GOT3 (cell line): ENCODE data around the gene KHDC4.
"Not testable (repeated sequence)": the region's sequence is repeated elsewhere in the genome, so short reads cannot be mapped to it uniquely, and the experiment has no call there.

Experiments
- DNase-seq: peaks from one replicate; lab custom pipeline; 2025; ENCODE audit warnings: mixed read lengths; lab: John Stamatoyannopoulos, UW

KHDC4 gene

DNA sequence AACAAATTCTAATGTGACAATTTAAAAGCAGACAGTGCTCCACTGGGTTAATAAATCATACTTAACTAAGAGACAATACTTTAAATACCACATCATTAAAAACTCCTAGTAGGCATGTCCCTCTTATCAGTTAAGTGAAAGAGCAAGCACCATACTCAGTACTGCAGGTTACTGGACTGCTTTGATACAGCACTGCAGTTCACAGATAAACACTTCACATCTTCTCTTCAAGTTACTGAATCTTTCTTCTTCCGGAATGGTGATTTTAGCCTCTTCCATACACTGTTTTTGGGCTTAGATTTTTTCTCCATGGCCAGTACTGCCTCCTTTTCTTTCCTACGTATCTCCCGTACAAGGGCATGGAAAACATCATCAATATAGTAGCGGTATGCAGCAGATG, 34.1 kb downstream of the KHDC4 start:
- DNase-seq, result no peak

DNA sequence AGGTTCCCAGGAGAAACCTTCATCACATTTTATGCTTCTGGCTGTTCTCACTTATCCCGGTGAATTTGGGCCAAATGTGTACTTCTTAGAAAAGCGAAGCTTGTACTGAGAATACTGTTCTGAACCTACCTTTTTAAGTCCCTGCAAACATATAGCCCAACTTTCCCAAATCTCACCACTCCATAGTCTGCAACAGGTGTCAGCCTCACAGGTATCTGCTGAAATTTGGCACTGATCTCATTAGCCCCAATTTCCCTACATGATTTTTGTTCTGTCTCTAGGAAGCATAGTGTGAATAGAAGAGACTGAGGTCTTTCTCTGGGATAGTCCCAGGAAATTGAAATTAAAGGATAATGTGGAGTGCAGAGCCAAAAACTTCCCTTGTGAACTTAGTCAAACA, 34.5 kb downstream of the KHDC4 start:
- DNase-seq, result no peak

DNA sequence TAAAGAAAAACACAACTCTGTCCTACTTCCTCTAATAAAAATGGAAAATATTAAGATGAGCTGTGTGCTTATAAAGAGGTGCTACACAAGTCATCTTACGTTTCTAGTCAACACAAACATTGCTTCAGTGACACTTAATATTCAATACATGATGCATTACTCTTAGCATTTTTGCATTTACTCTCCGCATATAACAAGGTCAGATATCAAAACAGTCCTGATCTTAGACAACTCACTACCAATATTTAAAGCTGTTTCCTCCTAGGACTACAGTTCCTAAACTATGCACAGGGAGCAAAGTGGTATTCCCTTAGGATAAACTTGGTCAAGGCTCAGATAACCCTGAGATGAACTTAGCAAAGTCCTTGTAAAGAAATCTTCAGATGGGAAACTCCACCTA, 35.3 kb downstream of the KHDC4 start:
- DNase-seq, result no peak

DNA sequence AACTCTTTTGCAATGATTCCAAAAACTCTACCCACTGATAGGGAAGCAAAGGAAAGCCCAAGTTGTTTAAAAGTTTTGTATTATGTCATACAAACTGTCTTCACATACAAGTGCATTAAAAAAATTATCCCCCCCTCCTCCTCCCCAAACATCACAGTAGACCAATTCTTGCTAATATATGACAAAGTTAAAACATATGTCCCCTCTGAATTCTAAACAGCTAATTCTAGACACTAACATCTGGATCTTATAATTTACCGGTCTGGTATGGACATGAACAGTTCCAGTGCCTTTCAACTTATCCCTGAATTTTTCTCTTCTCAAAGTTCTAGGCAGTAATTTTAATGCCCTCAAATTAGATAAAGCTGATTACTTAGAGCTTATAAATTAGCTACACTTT, 36.5 kb downstream of the KHDC4 start:
- no peak for DNase-seq

DNA sequence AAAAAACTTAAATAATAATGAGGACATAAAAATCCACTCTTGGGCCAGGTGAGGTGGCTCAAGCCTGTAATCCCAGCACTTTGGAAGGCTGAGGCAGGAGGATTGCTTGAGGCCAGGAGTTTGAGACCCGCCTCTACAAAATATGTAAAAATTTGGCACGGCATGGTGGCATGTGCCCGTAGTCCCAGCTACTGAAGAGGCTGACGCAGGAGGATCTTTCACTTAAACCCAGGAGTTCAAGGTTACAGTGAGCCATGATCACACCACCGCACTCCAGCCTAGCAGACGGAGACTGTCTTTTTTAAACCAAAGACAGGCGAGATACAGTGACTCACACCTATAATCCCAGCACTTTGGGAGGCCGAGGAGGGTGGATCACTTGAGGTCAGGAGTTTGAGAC, 37.7 kb downstream of the KHDC4 start:
- DNase-seq, result not testable (repeated sequence)

DNA sequence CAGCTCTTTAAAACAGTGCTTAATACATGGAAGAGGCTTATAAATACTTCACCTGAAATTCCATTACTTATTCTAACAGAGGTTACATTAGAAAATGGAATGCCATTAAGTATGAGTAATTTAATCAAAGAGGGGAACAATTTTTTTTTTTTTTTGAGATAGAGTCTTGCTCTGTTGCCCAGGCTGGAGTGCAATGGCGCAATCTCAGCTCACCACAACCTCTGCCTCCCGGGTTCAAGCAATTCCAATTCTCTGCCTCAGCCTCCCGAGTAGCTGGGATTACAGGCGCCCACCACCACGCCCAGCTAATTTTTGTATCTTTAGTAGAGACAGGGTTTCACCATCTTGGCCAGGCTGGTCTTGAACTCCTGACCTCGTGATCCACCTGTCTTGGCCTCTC, 38.6 kb downstream of the KHDC4 start:
- DNase-seq, result not testable (repeated sequence)

DNA sequence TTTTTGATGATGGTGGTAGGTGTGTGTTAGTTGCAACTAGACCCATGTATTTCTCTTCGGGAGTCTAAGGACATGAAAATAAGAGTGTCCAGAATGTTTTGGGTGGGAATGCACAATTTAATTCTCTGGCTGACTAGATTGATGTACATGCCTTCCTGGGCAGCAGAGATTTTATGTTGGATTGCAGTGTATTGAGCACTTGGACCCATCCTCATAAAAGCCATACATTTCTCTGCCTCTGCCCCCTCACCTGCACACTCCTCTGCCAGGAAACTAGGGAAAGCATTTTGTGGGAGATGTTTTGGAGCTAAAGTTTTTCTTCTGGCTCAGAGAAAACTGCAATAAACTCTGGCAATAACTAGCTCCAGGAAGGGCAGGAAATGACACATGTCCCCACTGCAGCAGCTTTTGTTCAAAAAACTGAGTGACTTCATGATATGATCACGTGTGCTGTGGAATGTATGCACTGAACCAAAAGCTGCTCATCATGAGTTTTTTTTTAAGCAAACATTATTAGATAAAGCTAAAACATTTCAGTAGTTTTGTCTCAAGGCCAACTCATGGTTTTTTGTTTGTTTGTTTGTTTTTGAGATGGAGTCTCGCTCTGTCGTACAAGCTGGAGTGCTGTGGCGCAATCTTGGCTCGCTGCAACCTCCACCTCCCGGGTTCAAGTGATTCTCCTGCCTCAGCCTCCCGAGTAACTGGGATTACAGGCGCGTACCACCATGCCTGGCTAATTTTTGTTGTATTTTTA, 40.6 kb downstream of the KHDC4 start:
- no peak for DNase-seq

DNA sequence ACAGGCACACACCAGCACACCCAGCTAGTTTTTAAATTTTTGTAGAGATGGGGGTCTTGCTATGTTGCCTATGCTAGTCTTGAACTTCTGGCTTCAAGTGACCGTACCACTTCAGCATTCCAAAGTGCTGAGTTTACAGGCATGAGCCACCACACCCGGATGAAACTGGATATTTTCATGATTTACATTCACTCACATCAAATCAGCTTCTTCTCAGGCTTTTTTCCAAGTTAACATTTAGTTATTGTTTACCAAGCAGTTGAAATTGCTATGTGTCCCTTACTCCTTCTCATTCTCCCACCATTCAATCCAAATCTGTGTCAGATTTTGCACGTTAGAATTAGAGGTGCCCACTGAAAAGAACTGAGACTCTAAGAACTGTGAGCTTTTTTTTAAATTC, 41.4 kb downstream of the KHDC4 start:
- DNase-seq, result no peak

DNA sequence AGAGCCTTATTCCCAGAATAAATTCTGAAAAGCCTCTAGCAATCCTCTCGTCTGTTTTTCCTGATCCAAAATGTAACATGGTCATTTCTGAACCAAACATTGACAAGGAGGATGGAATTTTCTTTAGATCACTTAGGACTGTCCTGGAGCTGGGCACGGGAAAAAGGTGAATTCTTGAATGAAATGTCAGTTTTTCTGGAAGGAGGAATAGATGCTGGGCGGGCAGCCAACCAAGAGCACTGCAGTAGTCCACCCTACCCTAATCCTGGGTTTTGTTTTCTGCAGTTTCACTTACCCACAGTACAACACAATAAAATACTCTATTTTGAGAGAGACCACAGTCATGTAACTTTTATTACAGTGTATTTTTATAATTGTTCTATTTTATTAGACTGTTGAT, 44.0 kb downstream of the KHDC4 start:
- DNase-seq, result no peak

DNA sequence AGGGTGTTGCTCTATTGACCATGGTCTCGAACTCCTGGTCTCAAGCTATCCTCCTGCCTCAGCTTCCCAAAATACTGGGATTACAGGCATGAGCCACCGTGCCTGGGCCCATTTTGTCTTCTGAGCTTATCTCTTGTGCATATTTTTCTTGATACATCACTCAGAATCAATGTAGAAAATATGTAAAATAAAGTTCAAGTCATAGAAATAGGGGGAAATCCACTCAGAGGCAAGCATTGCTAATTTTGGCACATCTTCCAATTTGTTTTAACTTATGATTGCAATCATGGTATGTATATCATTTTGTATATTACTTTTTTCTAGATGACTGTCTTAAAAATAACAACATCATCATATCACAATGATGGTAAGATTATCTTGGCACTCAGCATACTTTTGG, 44.6 kb downstream of the KHDC4 start:
- DNase-seq, result no peak

DNA sequence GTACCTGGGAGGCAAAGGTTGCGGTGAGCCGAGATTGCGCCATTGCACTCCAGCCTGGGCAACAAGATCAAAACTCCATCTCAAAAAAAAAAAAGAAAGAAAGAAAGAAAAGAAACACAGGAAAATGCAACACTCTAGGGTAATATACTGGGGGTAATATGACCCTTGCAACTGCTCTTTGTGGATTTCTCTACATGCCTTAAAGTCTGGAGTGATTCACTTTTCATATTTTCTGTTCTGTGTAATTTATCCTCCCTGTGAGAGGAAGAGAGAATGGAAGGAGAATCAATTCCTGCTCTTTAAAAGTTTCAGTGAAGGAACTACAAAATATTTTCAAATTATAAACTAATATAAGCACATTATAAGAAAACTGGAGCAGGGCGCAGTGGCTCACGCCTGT, 45.7 kb downstream of the KHDC4 start:
- no peak for DNase-seq

DNA sequence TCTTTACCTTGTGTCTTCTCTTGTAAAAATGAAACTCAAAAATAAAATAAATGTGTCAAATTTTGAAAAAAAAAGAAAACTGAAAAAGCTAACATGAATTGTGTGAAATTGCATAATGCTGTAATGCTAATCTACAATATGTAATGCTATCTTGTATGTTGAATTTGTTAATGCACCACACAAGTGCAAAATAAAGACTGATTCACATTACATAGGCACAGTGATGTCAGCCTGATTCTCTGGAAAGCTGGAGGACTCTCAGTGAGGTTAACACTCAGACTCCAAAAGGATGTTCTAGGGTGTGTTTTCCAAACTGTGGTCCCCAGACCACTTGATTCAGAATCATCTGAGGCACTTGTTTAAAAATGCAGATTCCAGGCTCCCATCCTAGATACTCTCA, 49.2 kb downstream of the KHDC4 start:
- DNase-seq, result no peak

DNA sequence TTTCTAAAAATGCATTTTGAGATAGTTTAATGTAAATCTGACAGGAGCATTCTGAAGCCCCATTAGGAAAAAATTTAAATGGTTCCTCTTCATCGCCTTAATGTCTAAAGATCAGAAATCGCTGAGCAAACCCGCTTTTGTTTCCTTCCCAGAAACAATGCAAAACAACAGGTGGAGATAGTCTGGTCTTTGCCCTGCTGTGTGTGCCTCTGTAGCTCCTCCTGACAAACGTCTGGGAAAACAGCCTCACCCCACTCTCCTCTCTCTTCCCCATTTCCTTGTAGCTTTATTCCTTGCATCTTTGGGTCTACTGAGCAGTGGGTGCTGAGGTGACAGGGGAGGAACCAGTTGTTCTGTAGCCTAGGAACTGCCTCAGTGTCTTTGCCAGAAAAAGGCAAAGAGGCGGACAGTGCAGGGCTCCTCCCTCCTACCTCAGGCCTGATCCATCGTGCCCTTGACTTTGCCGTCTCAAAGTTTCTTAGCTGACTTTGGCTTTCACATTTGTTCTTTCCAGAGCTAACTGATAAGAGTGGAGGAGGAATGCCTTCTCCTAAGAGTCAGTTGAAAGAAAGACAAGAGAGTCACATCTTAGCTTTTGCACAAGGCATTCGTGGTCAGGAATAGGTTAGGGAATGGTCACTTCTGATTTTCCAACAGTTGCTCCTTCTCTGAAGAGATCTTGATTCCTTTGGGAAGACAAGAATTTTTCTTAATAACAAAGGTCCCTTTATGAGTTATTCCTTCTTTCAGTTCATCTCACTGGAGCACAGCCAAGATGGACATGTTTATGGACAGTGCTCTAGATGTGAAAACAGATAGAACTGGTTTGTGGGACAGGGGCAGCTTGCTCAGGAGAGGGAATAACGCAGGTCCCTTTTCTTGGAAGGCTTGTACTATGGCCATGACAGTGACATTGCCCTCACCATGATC, 49.9 kb downstream of the KHDC4 start:
- no peak for DNase-seq

DNA sequence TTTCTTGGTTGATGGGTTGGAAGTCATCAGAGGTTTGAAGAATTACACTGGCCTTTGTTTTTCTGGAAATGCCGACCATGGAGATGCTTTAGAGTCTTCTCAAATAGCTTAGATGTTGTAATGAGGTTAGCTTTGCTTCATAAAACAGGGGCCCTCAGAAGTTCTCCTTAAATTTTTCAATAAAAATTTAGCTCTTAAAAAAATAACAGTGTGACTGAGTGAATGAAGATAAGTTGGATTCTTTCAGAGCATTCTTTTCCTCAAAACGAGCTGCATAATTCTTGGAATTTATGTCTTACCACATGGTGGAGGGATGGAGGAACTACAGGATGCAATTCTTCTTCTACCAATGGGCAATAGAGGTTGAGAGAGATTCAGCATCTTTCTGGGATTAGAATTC, 51.4 kb downstream of the KHDC4 start:
- no peak for DNase-seq

DNA sequence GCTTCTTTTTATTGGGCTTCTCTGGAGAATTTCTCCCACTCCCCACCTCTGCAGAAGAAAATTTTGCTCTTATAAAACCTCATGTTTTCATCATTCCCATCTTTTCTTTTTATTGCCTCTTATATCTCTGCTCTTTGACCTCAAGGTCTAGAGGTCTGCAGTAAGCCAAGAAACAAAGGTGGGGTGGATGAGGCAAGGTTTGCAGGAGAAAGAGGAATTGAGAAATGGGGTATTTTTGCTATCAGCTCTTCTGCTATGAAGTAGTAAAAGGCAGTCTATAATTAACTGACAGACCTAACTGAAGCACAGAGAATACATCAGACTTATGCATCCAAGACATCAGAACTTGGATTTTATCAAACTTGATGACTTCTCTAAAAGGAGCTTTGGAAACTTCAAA, 52.0 kb downstream of the KHDC4 start:
- no peak for DNase-seq

DNA sequence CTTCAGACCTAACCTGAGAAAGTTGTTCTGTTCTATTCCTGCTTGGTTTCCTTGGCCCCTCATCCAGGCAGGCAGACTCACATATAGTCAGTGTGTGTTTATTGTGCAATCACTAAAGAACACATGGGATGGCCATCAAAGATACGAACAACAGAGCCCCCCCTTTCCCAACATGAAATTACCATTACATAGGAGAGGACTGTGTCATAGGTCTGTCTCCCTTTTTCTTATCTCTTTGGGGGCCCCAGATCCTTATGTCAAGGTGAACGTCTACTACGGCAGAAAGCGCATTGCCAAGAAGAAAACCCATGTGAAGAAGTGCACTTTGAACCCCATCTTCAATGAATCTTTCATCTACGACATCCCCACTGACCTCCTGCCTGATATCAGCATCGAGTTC, 53.3 kb downstream of the KHDC4 start:
- DNase-seq, result no peak

DNA sequence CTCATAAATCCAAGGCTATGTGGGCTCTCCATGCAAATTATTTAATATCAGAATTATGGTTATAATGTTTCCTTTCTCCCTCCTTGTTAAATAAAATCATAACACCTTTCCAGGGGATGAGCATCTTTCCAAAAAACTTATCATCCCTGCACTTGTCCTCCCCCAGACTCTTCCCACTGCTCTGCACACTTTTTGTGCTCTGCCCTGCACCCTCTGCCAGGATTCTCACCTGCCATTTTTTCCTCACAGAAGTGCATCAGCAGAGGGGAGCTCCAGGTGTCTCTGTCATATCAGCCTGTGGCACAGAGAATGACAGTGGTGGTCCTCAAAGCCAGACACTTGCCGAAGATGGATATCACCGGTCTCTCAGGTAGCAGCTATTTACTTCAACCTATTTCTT, 54.0 kb downstream of the KHDC4 start:
- DNase-seq, result no peak

DNA sequence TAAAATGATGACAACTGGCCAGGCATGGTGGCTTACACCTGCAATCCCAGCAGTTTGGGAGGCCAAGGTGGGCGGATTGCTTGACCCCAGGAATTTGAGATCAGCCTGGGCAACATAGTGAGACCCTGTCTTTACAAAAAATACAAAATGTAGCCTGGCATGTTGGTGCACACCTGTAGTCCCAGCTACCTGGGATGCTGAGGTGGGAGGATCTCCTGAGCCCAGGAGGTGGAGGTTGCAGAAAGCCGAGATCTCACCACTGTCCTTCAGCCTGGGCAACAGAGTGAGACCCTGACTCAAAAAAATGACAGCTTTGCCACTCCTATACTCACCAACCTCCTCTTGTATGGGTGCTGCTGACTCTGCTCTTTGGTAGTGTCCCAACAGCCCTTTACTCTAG, 56.3 kb downstream of the KHDC4 start:
- DNase-seq, result no peak

DNA sequence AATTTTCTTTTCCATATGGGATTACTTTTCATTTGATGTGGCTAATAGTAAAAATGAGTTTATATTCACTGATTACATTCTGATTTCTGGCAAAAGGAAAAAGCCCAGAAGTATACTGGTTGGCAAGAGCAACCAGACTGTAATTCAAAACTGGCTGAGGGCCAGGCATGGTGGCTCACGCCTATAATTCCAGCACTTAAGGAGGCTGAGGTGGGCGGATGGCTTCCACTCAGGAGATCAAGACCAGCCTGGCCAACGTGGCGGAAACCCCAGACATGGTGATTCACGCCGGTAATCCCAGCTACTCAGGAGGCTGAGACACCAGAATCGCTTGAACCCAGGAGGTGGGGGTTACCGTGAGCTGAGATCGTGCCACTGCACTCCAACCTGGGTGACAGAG, 60.4 kb downstream of the KHDC4 start:
- DNase-seq, result no peak

DNA sequence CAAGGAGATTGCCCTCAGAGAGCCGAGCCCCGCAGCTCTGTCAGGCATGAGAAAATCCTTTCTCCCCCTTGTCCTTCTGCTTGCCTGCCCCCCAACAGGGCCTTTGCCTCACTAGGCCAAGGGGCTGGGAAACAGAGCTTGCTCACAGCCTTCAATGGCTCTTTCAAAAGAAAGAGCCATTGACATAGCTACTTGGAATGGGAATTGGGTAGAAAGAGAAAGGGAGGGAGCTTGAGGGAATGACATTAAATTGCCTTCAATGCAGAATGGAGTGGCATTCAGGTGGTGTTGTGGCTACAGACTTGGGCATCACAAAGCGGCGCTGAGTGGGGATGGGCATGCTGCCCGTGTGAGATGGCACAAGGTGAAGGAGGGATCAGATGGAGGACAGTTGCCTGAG, 61.7 kb downstream of the KHDC4 start:
- DNase-seq, result no peak

DNA sequence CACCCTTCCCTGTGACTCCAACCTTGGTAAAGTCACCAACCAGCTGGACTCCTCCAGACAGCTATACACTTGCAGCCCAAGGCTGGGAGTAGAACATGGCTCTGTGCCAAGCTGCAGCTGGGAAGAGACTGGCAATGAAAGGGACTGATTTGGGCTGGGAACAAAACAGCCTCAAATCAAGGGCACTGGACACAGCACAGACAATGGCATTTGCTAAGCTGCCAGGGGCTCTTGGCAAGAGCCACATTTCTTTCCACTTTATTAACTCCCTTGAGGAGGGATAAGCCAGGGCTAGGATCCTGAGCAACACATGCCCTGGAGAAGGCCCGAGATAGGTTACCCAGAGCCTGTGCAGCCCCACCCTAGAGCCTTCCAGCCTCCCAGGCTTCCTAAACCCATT, 62.8 kb downstream of the KHDC4 start:
- no peak for DNase-seq

DNA sequence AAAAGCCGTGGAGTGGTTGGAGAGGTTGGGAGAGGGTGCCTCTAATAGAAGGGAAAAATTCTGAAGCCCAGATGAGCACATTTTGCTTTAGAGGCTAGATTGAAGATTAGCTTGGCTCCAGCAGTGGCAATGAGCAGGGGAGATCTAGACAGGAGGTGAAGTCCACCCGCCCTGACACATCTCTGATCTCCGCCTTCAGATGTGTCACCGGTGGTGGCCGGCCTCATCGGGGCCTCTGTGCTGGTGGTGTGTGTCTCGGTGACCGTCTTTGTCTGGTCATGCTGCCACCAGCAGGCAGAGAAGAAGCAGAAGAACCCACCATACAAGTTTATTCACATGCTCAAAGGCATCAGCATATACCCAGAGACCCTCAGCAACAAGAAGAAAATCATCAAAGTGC, 66.4 kb downstream of the KHDC4 start:
- no peak for DNase-seq

DNA sequence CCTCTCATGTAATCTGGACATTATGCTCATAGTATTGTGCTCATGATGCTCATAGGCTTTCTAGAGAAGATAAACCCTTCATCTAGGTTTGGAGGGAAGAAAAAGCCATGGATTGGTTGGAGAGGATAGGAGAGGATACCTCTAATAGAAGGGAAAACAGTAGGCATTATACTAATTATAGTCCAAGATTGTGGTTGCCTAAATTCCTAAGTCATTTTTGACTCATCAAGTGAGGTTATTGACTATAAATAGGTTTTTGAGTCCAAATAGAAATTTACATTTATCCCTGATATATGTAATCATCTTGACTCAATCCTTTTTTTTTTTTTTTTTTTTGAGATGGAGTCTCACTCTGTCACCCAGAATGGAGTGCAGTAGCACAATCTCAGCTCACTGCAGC, 69.8 kb downstream of the KHDC4 start:
- no peak for DNase-seq
